SH-SY5Y (cell line): ENCODE measurements around the gene IFT74.

ENCODE experiments used
- GATA2 ChIP-seq: IDR thresholded peaks from 2 replicates; pipeline ENCODE4 v1.6.1; 2011; ENCODE audit warnings: mild to moderate bottlenecking, low read depth, low read length
- GATA3 ChIP-seq: IDR thresholded peaks from 2 replicates; pipeline ENCODE4 v1.6.1; 2011; ENCODE audit warnings: low read depth, mild to moderate bottlenecking, low read length, moderate library complexity

DNA sequence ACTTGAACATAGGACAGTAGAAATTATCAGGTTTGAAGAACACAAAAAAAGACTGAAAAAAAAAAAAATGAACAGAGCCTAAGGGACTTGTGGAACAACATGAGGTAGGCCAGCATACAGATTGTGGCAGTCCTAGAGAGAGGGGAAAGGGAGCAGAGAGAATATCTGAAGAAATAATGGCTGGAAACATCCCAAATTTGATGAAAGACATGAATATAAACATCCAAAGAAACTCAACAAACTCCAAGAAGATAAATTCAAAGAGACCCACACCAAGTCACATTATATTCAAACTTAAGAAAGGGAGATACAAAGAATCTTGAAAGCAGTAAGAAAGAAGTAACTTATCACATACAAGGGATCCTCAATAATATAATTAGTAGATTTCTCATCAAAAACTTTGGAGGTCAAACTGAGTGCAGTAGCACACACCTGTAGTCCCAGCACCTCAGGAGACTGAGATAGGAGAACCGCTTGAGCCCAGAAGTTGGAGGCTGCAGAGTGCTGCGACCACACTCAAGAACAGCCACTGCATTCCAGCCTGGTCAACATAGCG is 18.3 kb upstream of the IFT74 start:
- TF ChIP-seq GATA2 (no peak), GATA3 (no peak)
